CD4-positive, alpha-beta T cell treated with Interleukin-21 for 1 hour (primary cell): ENCODE results near the gene MRPS6.

Experiments used
- DNase-seq: peaks from one replicate; pipeline ENCODE4 v3.0.0-alpha.2; 2020

MRPS6 gene

DNA sequence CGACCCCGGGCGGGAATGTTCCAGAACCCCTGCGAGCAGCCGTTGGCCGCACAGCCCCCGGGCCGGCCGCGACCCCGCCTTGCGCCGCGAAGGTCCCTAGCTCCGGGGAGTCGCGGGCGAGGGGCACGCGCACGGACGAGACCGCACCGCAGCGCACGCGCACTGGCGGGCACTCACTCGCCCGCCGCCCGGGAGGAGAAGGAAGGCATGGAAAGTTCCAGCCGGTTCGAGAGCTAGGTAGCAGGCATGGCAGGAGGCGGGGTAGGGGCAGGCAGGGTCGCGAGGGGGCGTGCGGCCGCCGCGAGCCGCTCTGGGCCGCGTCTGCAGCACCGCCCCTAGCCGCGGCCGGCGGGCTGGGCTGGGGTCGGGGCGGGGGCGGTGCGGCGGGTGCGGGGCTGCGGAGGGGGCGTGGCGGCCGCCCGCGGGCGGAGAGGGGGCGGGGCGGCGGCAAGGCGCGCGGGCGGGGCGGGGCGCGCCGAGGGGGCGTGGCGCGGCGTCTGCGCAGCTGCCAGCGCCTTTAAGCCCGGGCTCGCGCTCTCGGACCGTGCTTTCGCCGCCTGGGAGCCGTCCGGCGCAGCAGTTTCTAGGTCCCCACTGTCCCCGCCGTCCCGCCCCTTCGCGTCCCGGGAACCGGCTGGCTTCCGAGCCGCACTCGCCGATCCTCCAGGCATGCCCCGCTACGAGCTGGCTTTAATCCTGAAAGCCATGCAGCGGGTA, at the start of gene MRPS6, which contains the start of gene SLC5A3:
MRPS6 (plus strand) TSS at position 547 of the 717 bp plus-strand sequence; CDS start at position 670, 123 bp downstream.
SLC5A3 (plus strand) TSS at position 547 of the 717 bp plus-strand sequence. CDS start 21,621 bp downstream, outside the sequence.
- DNase-seq = peak; percentile 77

DNA sequence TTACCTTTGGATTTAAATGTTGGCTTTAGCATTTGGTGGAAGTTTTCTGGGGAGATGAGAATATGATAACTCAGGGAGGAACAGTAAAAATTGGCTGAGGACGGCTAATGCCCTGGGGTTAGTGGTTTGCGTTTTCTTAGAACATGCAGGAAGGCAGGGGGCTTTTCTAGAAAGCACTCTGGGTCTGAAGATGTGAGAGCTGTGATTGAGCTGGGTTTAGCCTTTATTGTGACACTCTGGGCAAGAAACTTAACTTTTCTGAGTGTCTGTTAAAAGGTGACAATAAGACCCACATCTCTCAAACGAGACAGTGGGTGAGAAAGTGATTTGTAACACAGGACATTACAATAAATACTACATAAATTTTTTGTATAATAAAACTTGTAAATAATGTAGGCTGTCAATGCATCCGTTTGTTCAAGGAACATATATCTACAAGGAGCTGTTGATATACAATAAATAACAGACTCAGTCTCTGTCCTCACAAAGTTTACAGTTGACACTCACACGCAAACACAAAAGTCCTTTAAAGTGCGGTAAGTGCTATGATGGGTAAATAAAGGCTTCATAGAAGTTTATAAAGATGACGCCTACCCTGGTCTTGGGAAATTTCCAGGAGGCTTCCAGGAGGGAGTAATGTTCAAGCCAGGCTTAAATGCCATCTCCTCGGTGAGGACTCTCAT, 49.5 kb upstream of the MRPS6 start:
- no peak for DNase-seq

- no peak for DNase-seq
Measured at GRCh38 chr21:34024374-34024693, 49.0 kb upstream of the MRPS6 start.

DNA sequence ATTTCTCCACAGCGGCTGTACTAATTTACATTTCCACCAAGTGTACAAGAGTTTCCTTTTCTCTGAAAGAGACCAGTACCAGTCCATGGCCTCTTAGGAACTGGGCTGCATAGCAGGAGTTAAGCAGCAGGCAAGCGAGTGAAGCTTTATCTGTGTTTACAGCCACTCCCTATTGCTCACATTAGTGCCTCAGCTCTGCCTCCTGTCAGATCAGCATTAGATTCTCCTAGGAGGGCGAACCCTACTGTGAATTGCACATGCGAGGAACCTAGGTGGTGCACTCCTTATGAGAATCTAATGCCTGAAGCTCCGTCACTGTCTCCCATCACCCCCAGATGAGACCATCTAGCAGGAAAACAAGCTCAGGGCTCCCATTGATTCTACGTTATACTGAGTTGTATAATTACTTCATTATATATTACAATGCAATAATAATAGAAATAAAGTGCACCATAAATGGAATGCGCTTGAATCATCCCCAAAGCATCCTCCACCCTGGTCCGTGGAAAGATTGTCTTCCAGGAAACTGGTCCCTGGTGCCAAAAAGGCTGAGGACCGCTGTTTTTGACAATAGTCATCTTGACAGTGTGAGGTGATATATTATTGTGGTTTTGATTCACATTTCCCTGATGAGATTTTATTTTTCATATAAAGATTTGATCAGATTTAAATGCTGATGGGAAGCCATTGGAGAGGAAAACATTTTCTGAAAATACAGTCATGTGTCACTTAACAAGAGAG, 45.5 kb upstream of the MRPS6 start:
- no peak for DNase-seq

GRCh38 chr21:34029743-34030528, 43.4 kb upstream of the MRPS6 start:
- DNase-seq = peak; percentile 68

DNA sequence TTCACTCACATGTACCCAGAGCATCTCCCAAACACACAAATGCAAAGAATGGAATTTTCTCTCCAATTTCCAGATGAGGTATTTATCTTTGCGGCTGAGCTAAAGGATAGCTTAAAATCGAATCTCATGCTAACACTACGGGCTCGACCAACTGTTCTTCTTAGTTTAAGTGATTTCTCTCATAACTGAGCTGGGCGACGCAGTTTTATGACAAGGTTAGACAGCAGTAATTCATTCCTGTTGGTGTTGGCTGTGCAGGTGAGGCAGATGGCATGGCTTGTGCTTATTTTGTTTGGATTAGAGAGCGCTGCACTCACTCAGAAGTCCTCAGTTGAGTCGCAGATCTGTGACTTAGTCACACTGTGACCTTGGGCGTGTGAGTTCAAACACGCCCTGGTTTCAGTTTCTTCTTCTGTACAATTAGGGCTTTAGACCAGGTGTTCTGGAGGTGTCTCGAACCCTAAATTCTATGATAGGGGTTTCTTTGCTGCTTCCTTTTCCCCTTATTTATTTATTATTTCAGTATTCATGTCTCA, 41.5 kb upstream of the MRPS6 start:
- DNase-seq = no peak

GRCh38 chr21:34034369-34035014, 38.9 kb upstream of the MRPS6 start:
- DNase-seq = no peak

GRCh38 chr21:34035619-34036354, 37.6 kb upstream of the MRPS6 start:
- DNase-seq = no peak

DNA sequence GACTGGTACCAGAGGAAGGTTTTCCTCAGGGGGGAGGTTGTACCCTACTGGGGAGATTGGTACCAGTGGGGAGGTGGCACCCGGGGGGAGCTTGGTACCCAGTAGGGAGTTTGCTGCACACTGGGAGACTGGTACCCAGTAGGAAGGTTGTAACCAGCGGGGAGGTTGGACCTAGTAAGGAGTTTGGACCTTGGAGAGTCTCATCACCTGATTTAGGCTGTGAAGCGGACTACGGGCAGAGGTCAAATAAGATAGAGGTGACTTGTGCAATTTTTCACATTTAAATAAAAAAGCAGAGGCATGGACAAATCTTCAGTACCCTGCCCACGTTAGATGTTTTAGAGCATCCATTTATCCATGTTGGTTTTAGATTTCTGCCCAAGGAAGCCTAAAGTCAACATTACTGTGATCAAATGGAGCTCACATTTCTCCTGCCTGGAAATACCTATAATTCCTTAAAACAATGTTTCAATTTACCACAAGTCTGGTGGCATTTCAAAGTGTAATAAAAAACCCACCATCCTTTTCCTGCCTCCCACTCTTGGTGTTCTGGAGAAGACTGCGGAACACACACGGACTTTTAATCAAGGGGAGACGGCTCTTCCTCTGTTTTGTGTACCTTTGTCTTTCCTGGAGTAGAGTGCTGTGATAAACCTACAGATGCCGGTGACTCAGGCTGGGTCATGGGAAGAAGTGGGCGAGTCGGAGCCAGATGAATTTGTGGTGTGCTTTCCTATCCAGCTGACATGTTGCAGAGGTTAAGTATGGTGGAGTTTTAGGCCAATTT, 36.2 kb upstream of the MRPS6 start:
- no peak for DNase-seq

GRCh38 chr21:34039678-34040382, 33.5 kb upstream of the MRPS6 start:
- DNase-seq = no peak

DNA sequence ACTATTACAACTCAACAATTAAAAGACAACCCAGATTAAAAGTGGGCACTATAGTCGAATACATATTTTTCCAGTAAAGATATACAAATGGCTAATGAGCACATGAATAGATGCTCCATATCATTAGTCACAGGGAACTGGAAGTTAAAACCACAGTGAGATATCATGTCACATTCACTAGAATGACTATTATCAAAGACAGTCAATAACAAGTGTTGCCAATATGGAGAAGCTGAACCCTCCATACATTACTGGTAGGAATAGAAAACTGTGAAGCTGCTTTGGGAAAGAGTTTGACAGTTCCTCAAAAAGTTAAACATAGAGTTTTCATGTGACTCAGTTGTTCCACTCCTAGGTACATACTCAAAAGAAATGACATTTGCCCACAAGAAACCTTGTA, 30.6 kb upstream of the MRPS6 start:
- no peak for DNase-seq

- DNase-seq = no peak
Measured at GRCh38 chr21:34043333-34043732, 30.0 kb upstream of the MRPS6 start.

GRCh38 chr21:34046917-34047316, 26.5 kb upstream of the MRPS6 start:
- DNase-seq = peak; percentile 5

DNA sequence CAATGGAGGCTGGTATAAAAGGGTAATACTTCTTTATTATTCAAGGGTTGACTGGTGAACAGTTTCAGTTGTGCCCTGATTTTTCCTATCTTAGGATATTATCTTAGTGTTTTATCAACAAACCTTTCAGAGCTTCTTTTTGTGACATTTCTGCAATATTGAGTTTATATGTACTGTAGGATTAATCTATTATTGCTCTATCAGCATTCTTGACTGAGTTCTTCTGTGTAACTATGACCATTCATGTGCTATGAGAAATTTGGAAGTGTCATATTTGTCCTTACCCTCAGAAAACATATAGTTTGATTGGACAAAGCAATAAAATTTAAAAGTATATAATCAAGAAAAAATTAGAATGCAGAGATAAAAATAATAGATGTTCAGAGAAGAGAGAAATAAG, 25.5 kb upstream of the MRPS6 start:
- no peak for DNase-seq

DNA sequence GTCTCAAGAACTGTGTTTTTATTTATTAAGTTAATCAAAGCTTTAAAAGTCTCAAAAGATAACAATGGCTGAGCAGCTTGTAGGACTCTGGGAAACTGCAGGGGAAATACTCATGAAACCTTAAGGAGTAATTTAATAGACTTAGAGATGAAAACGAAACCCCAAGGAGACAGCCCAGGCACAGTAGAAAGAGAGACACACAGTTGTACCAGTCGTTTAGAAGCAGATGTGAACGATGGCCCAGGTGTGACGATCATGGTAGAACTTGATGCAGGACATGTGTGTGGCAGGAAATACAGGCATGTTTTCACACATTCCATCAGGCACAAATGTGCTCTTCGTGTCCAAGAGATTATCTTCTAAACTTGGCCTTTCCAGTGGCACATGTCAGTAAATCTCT, 21.2 kb upstream of the MRPS6 start:
- no peak for DNase-seq

- no peak for DNase-seq
Measured at GRCh38 chr21:34054259-34054658, 19.1 kb upstream of the MRPS6 start.

DNA sequence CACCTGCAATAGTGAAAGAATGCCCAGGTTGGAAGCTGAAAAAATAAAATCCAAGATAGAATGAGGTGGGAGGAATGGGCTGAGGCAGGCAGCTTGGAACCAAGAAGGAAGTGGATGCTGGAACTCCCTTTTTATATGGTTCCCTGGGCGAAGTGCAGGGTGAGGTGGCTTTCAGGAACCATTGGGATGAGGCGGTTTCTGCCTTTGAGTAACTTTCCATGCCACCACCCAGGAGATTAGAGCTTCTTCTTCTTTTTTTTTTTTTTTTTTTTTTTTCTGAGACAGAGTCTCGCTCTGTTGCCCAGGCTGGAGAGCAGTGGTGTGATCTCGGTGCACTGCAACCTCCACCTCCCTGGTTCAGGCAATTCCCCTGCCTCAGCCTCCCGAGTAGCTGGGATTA, 17.8 kb upstream of the MRPS6 start:
- DNase-seq = no peak

GRCh38 chr21:34061983-34062382, 11.4 kb upstream of the MRPS6 start:
- no peak for DNase-seq

DNA sequence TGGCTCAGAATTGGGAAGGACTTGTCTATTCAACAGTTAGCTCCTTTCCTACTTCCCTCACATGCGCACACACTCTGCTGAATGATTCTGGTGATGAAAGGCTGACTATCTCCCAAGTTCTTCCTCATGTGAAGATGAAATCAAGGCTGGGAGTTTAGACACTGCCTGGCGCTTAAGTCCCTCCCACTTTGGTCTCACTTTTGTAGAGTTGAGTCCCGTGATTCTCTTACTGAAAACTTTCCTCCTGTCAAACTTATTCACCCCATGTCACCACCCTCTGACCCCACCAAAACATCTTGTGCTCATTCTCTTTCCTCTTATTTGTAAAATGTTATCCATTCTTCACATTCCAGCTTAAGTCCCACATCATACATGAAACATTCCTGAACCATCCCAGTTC, 8.4 kb upstream of the MRPS6 start:
- DNase-seq = no peak

- DNase-seq = no peak
Measured at GRCh38 chr21:34071683-34072082, 1.7 kb upstream of the MRPS6 start.
